Measurements from ENCODE around the gene RNF182. TPM values are rescaled to one million over a fixed set of nuclear protein-coding genes. Genes with fewer than 3 reads are reported as not detected.

Gene RNF182
- total and polyA plus RNA-seq, 2 donors (not counting 3 experiments of a cell fraction or from before 2014, with no cell fraction given) = 0.43 to 0.93 TPM

GRCh38 chr6:14026831-14027539 is 102.2 kb downstream of the RNF182 start:
- POLR2A ChIA-PET = no interaction called here
- DNase-seq (ENCODE audit: low read depth, low spot score) (peak; percentile 38), FAIRE-seq (peak; percentile 55)
- CTCF ChIA-PET = interaction anchor here (1.0 to 1.5 kb wide), 3 partner anchors 19 to 118 kb away, joined by 3 to 5 read pairs (median 3); no protein-coding TSS in a partner anchor
- TF ChIP-seq JUN (IDR thresholded peaks at IDR 0.05; ENCODE audit: borderline replicate concordance, insufficient read depth, insufficient read length, low read depth) (no peak), MYC (IDR thresholded peaks at IDR 0.05; ENCODE audit: low read depth, low read length) (no peak), FOS (IDR thresholded peaks at IDR 0.05; ENCODE audit: borderline replicate concordance, insufficient read depth, low read length) (no peak), CTCF (IDR thresholded peaks at IDR 0.05; ENCODE audit: extremely low read depth in 1 of 2, insufficient read depth in 1 of 2, low read depth in 1 of 2, low read length in 2 of 2) (no peak), EZH2 (IDR thresholded peaks at IDR 0.05; ENCODE audit: borderline replicate concordance, low read depth, low read length, severe bottlenecking) (no peak), POLR2A (IDR thresholded peaks at IDR 0.05; ENCODE audit: low read depth, low read length) (no peak), POLR2AphosphoS5 (IDR thresholded peaks at IDR 0.05; ENCODE audit: insufficient read depth, low read depth, low read length) (no peak), GATA2 (IDR thresholded peaks at IDR 0.05; ENCODE audit: insufficient read depth, insufficient read length, low read depth, low read length) (no peak), MAX (IDR thresholded peaks at IDR 0.05; ENCODE audit: insufficient read depth, insufficient read length) (no peak)
- no peaks in the 10 kb centered on the region for H3K9me3 ChIP-seq (replicated peaks; ENCODE audit: control insufficient read depth, insufficient read depth, low read length)
- H3K9ac ChIP-seq (replicated peaks; ENCODE audit: extremely low read depth, insufficient read depth, low read length) = no peak overlapping the region
- intact Hi-C loops (cut with micrococcal nuclease) = no loop called here
- no peaks in the 10 kb centered on the region for H4K20me1 ChIP-seq (replicated peaks; ENCODE audit: control insufficient read depth, extremely low read depth, insufficient read depth, low read length)
- no peak overlapping the region for H3K27ac ChIP-seq (ENCODE audit: insufficient read depth, low read depth, low read length)
- H2AFZ ChIP-seq (ENCODE audit: low read depth, low read length) = no peak overlapping the region
- no peak overlapping the region for H3K4me2 ChIP-seq (ENCODE audit: insufficient read depth, low read length)
- H3K79me2 ChIP-seq (ENCODE audit: control insufficient read depth, insufficient read depth, low read length) = no peaks in the 10 kb centered on the region
- no peaks in the 10 kb centered on the region for H3K9me1 ChIP-seq (replicated peaks; ENCODE audit: control insufficient read depth, extremely low read depth, insufficient read depth, low read length)
- no peaks in the 10 kb centered on the region for H3K27me3 ChIP-seq (ENCODE audit: control insufficient read depth in 2 of 2, insufficient read depth in 2 of 2, low read length in 2 of 2)
- no peaks in the 10 kb centered on the region for H3K4me1 ChIP-seq (ENCODE audit: control insufficient read depth, extremely low read depth, insufficient read depth, low read length)
- no peaks in the 10 kb centered on the region for H3K36me3 ChIP-seq (ENCODE audit: control insufficient read depth in 2 of 2, extremely low read depth in 1 of 2, insufficient read depth in 2 of 2, low read length in 2 of 2)
- BruUV-seq (replicated peaks) = no TSS peak
- dilution Hi-C loops (cut with MboI; ENCODE audit: extremely low pct_ligation_motif_present, low sequenced_read_pairs) = no loop called here
- no peak overlapping the region for H3K4me3 ChIP-seq (replicated peaks in 1 of 3; ENCODE audit: insufficient read depth in 1 of 3, low read depth in 1 of 3, low read length in 3 of 3)

All from endothelial cell of umbilical vein (primary cell).